HL-60 (cell line): ENCODE measurements around the gene ATIC.

Source experiments
- POLR2AphosphoS5 ChIP-seq: IDR thresholded peaks from 2 replicates; pipeline ENCODE4 v1.6.1; 2012; ENCODE audit warnings: low read depth
- TF ChIP-seq, protein P1 (sequence below): IDR thresholded peaks from one replicate; pipeline ENCODE4 v1.5.1; 2011; ENCODE audit warnings: low read length, control low read depth, inconsistent platforms; ENCODE audit not compliant: insufficient read depth

DNA sequence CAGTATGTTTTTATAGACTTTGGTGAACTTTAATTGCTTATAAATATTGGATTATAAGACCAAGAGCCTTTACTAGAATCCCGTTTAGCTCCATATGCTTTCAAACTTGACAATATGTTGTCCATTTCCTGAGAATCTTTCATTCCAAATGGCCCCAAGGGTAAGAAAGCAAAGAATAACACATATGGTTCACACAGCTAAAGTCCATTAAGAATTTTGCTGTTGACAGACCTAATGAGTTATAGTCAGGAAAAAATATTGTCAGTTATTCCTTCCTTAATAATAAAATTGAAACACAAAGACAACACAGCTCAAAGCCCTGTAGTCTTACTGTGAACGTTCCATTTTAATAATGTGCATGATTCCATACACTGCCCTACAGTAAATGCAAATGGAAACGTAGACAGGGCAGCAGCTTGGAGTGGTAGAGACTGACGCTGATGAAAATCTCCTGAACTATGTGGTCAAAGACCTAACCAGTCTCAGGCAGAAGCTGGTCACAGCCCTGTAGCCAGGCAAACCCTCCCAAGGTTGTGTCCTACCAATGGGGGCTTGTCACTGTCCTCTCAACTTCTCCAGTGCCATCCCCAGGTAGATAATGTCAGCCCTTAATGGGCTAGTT is 49.0 kb upstream of the ATIC start:
- TF ChIP-seq, protein P1, sequence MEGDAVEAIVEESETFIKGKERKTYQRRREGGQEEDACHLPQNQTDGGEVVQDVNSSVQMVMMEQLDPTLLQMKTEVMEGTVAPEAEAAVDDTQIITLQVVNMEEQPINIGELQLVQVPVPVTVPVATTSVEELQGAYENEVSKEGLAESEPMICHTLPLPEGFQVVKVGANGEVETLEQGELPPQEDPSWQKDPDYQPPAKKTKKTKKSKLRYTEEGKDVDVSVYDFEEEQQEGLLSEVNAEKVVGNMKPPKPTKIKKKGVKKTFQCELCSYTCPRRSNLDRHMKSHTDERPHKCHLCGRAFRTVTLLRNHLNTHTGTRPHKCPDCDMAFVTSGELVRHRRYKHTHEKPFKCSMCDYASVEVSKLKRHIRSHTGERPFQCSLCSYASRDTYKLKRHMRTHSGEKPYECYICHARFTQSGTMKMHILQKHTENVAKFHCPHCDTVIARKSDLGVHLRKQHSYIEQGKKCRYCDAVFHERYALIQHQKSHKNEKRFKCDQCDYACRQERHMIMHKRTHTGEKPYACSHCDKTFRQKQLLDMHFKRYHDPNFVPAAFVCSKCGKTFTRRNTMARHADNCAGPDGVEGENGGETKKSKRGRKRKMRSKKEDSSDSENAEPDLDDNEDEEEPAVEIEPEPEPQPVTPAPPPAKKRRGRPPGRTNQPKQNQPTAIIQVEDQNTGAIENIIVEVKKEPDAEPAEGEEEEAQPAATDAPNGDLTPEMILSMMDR: no peak
- TF ChIP-seq POLR2AphosphoS5: no peak
